B cell (primary cell): Measurements from ENCODE around the gene CLEC4G. TPM values are rescaled to one million over a fixed set of nuclear protein-coding genes. Genes with fewer than 3 reads are reported as not detected.

Experiments used
- ATAC-seq: fragments of 200-7000 bp; cut with Tn5 transposase; one replicate; pipeline ENCODE4 v1.10.0; 2021; ENCODE audit warnings: low read depth, mild to moderate bottlenecking, moderate number of reproducible peaks, moderate library complexity
- CTCF ChIA-PET: fragments of 350-600 bp; sonication (Branson Sonifier 250); formaldehyde crosslinking; loops from one replicate; lab custom pipeline; 2021; ENCODE audit warnings: antibody characterized with exemption, inconsistent platforms; lab: Charles Lee
- POLR2A ChIA-PET: fragments of 350-600 bp; sonication (Branson Sonifier 250); formaldehyde crosslinking; loops from one replicate; lab custom pipeline; 2021; ENCODE audit warnings: antibody characterized with exemption; lab: Charles Lee
- DNase-seq: peaks from one replicate; pipeline ENCODE4 v3.0.0; 2013
- H2AFZ ChIP-seq: 2 replicates; pipeline ENCODE4 v1.6.1; 2012; ENCODE audit warnings: mild to moderate bottlenecking, low read depth, low read length; ENCODE audit not compliant: insufficient read depth, poor library complexity, severe bottlenecking
- H3K27ac ChIP-seq, 2 donors: 1 replicate in 1 of 2; 2 replicates in 1 of 2; pipeline ENCODE4 v1.5.1; 2012 to 2013; ENCODE audit warnings: low read length in 2 of 2, mild to moderate bottlenecking in 2 of 2, moderate library complexity in 1 of 2
- H3K27me3 ChIP-seq, 4 experiments: fragments of 200-600 bp in 1 of 4; sonication (generic) in 1 of 4; replicated peaks in 1 of 4; 1 replicate in 2 of 4; 2 replicates in 2 of 4; pipeline versions ENCODE4 v1.6.1 to v1.7.0; 2013 to 2016; ENCODE audit warnings: low read length in 3 of 4, mild to moderate bottlenecking in 2 of 4, mixed read lengths in 1 of 4, moderate library complexity in 1 of 4; ENCODE audit not compliant: insufficient read depth in 4 of 4, control insufficient read depth in 3 of 4; ENCODE audit errors: control extremely low read depth in 1 of 4
- H3K36me3 ChIP-seq, 2 experiments: replicated peaks in 1 of 2; 1 replicate in 1 of 2; 2 replicates in 1 of 2; pipeline versions ENCODE4 v1.6.1 to v1.7.1; 2013; ENCODE audit warnings: low read length in 1 of 2; ENCODE audit not compliant: insufficient read depth in 2 of 2, control insufficient read depth in 1 of 2; ENCODE audit errors: control extremely low read depth in 1 of 2, extremely low read depth in 1 of 2
- H3K4me1 ChIP-seq, 2 donors: fragments of 200-600 bp in 1 of 2; sonication (generic) in 1 of 2; 1 replicate in 1 of 2; 2 replicates in 1 of 2; pipeline versions ENCODE4 v1.5.1 to v1.6.1; 2013 to 2017; ENCODE audit warnings: low read length in 2 of 2; ENCODE audit not compliant: control insufficient read depth in 2 of 2, insufficient read depth in 2 of 2
- H3K4me2 ChIP-seq: replicated peaks from 2 replicates; pipeline ENCODE3; 2012; ENCODE audit warnings: mild to moderate bottlenecking, low read depth, low read length; ENCODE audit not compliant: poor library complexity, severe bottlenecking
- H3K4me3 ChIP-seq, 5 experiments: fragments of 200-600 bp in 1 of 5; sonication (generic) in 1 of 5; 1 replicate in 3 of 5; 2 replicates in 2 of 5; pipeline versions ENCODE4 v1.5.1 to v1.7.0; 2011 to 2016; ENCODE audit warnings: low read length in 4 of 5, mild to moderate bottlenecking in 4 of 5, low read depth in 2 of 5, control low read depth in 1 of 5, moderate library complexity in 1 of 5; ENCODE audit not compliant: insufficient read depth in 1 of 5; ENCODE audit errors: control extremely low read depth in 1 of 5, extremely low read depth in 1 of 5
- H3K79me2 ChIP-seq: fragments of 200-600 bp; sonication (generic); one replicate; pipeline ENCODE4 v1.6.0; 2016; ENCODE audit warnings: low read length; ENCODE audit not compliant: control insufficient read depth, insufficient read depth
- H3K9ac ChIP-seq: fragments of 200-600 bp; sonication (generic); 2 replicates; pipeline ENCODE4 v1.6.1; 2017; ENCODE audit warnings: mild to moderate bottlenecking, low read length, moderate library complexity
- H3K9me3 ChIP-seq, 3 donors: one replicate each; pipeline versions ENCODE4 v1.6.1 to v1.7.1; 2013; ENCODE audit warnings: low read length in 2 of 3; ENCODE audit not compliant: control insufficient read depth in 2 of 3, insufficient read depth in 1 of 3; ENCODE audit errors: control extremely low read depth in 1 of 3
- H4K20me1 ChIP-seq: 2 replicates; pipeline ENCODE4 v1.6.0; 2012; ENCODE audit warnings: mild to moderate bottlenecking, low read length; ENCODE audit not compliant: insufficient read depth, control insufficient read depth, poor library complexity, severe bottlenecking
- H3K27ac Mint-ChIP-seq: one replicate; pipeline ENCODE4 v1.8.0; 2021; ENCODE audit warnings: mixed read lengths
- H3K27me3 Mint-ChIP-seq: one replicate; pipeline ENCODE4 v1.8.0; 2021; ENCODE audit warnings: mixed read lengths
- H3K4me1 Mint-ChIP-seq: one replicate; pipeline ENCODE4 v1.8.0; 2021; ENCODE audit warnings: mixed read lengths
- H3K4me3 Mint-ChIP-seq: one replicate; pipeline ENCODE4 v1.8.0; 2021; ENCODE audit warnings: mixed read lengths
- H3K9me3 Mint-ChIP-seq: one replicate; pipeline ENCODE4 v1.8.0; 2022; ENCODE audit warnings: mixed read lengths; ENCODE audit not compliant: insufficient read depth
- CTCF ChIP-seq: fragments of 200-600 bp; IDR thresholded peaks from one replicate; pipeline ENCODE4 v1.8.0; 2022; ENCODE audit warnings: antibody characterized with exemption, mild to moderate bottlenecking
- EZH2 ChIP-seq: IDR thresholded peaks from 2 replicates; pipeline ENCODE4 v1.6.1; 2012; ENCODE audit warnings: borderline replicate concordance, low read depth, mild to moderate bottlenecking, moderate library complexity, low read length; ENCODE audit not compliant: insufficient read depth, poor library complexity, severe bottlenecking
- WGBS: methylation state at CpG from one replicate; pipeline ENCODE4 v1.1.5; 2013; ENCODE audit warnings: missing lambda C conversion rate; ENCODE audit not compliant: insufficient coverage; 5-methylcytosine and 5-hydroxymethylcytosine counted together
- intact Hi-C: fragments of 100-400 bp; cut with micrococcal nuclease; formaldehyde crosslinking; loops from one replicate; pipeline ENCODE4 v1.10.0; 2022
- polyA plus RNA-seq: library from polyadenylated mRNA; depleted of rRNA; stranded (reverse); fragments of >200 nt; gene quantifications from 2 replicates; pipeline ENCODE4 v1.2.3, GENCODE V29; 2012
- total RNA-seq, 2 donors: library from RNA; stranded (reverse); fragments of 120-200 nt in 1 of 2; gene quantifications; 1 replicate in 1 of 2; 2 replicates in 1 of 2; pipeline versions ENCODE4 v1.2.3 to v1.2.4, GENCODE V29; 2013 to 2022

The CLEC4G gene
- total and polyA plus RNA-seq, 2 donors (not counting 1 experiment from before 2014, with no cell fraction given): 1.3 TPM; not detected in 1

- Histone ChIP-seq H3K79me2 (peaks cover 32% of the 10 kb centered on the region), H3K4me1 (peaks cover 69 to 99% of the 10 kb centered on the region in 2 donors), H3K27ac (no peak overlapping the region), H3K27me3 (no peaks in the 10 kb centered on the region), H3K9me3 (peaks cover 0 to 2% (median 0%) of the 10 kb centered on the region in 3 donors), H2AFZ (no peak overlapping the region), H3K4me2 (peak overlapping the region; percentile 48), H4K20me1 (no peaks in the 10 kb centered on the region), H3K4me3 (peak overlapping the region in 1 of 5 experiments; percentile 11), H3K9ac (no peak overlapping the region), H3K36me3 (no peaks in the 10 kb centered on the region)
- ATAC-seq (no peak), DNase-seq (no peak)
- peaks cover 67% of the 10 kb centered on the region for H3K4me1 Mint-ChIP-seq
- H3K9me3 Mint-ChIP-seq: no peaks in the 10 kb centered on the region
- H3K27me3 Mint-ChIP-seq: no peaks in the 10 kb centered on the region
- H3K27ac Mint-ChIP-seq: peak overlapping the region; percentile 63
- TF ChIP-seq EZH2: no peak
- no peak for TF ChIP-seq CTCF
- H3K4me3 Mint-ChIP-seq: peak overlapping the region; percentile 32
- POLR2A ChIA-PET: interaction anchor here (0.7 to 0.9 kb wide), 3 partner anchors 11 to 24 kb away, joined by 3 read pairs; no protein-coding TSS in a partner anchor
- WGBS: 78% methylated on average over 1 of the region's 10 CpGs
- intact Hi-C loops: loop anchor here (10.0 kb wide), 1 partner anchor 365 kb away; the partner anchor contains the start of gene ARHGEF18
- CTCF ChIA-PET: interaction anchor here (1.3 kb wide), 1 partner anchor 29 kb away, joined by 5 read pairs; the partner anchor contains the start of gene TRAPPC5
Measured at GRCh38 chr19:7709932-7710460, 21.9 kb downstream of the CLEC4G start.

- Histone ChIP-seq H3K9me3 (no peaks in the 10 kb centered on the region), H3K27me3 (no peaks in the 10 kb centered on the region), H3K4me1 (peaks cover 85 to 100% of the 10 kb centered on the region in 2 donors), H2AFZ (no peak overlapping the region), H3K36me3 (no peaks in the 10 kb centered on the region), H3K9ac (peak overlapping the region; percentile 2), H3K79me2 (peaks cover 61% of the 10 kb centered on the region), H3K4me2 (peak overlapping the region; percentile 71), H4K20me1 (no peaks in the 10 kb centered on the region), H3K4me3 (peak overlapping the region in 1 of 5 experiments; percentile 5), H3K27ac (peak overlapping the region; percentile 95 to 98)
- intact Hi-C loops: loop anchor here (10.0 kb wide), 1 partner anchor 362 kb away; the partner anchor contains the start of gene ARHGEF18
- ChIA-PET POLR2A (interaction anchor here (0.6 kb wide), 1 partner anchor 96 kb away, joined by 7 read pairs; no protein-coding TSS in a partner anchor), CTCF (interaction anchor here (1.2 to 3.2 kb wide), 2 partner anchors 26 to 93 kb away, joined by 4 to 24 read pairs; partner anchors contain the start of gene TRAPPC5)
- no peaks in the 10 kb centered on the region for H3K27me3 Mint-ChIP-seq
- H3K4me1 Mint-ChIP-seq: peaks cover 83% of the 10 kb centered on the region
- no peak for TF ChIP-seq CTCF
- TF ChIP-seq EZH2: no peak
- 76% methylated on average over 5 of the region's 8 CpGs for WGBS
- H3K4me3 Mint-ChIP-seq: peak overlapping the region; percentile 87
- no peaks in the 10 kb centered on the region for H3K9me3 Mint-ChIP-seq
- no peak for DNase-seq
- no peak for ATAC-seq
- peak overlapping the region; percentile 100 for H3K27ac Mint-ChIP-seq
Measured at GRCh38 chr19:7706955-7707456, 24.9 kb downstream of the CLEC4G start.
